Subcutaneous adipose tissue (tissue), 4 donors: Measurements from ENCODE around the gene FRMD1. TPM values are rescaled to one million over a fixed set of nuclear protein-coding genes. Genes with fewer than 3 reads are reported as not detected.

Experiments
- CTCF ChIP-seq: fragments of 450-650 bp; IDR thresholded peaks from one replicate; pipeline ENCODE4 v1.5.1; 2016; ENCODE audit warnings: low read depth, mild to moderate bottlenecking, control low read depth, antibody characterized with exemption, moderate library complexity
- total RNA-seq, 4 donors: library from RNA; depleted of rRNA; stranded (reverse); fragments of >200 nt; gene quantifications; one replicate each; pipeline ENCODE4 v1.1.0, GENCODE V29; 2016

The FRMD1 gene
- total RNA-seq, 4 donors from 2014 or later = 1.4 to 5.5 (median 3.7) TPM

GRCh38 chr6:168009331-168009730 is 69.7 kb downstream of the FRMD1 start:
- TF ChIP-seq CTCF = no peak

- no peak for TF ChIP-seq CTCF
Measured at GRCh38 chr6:168007592-168008338, 71.2 kb downstream of the FRMD1 start.

- TF ChIP-seq CTCF = no peak
Measured at GRCh38 chr6:168005796-168006195, 73.2 kb downstream of the FRMD1 start.

- TF ChIP-seq CTCF = no peak
Measured at GRCh38 chr6:168004945-168005344, 74.1 kb downstream of the FRMD1 start.

GRCh38 chr6:168004023-168004422 is 75.0 kb downstream of the FRMD1 start:
- no peak for TF ChIP-seq CTCF

Other genes starting within 250 kb of the FRMD1 start
- under 1 TPM in 2 of 4 donors, not detected in 2; 0.65 to 0.94 TPM for gene KIF25, start 81.5 kb downstream of the FRMD1 start, total RNA-seq
- under 1 TPM in 1 of 4 donors, not detected in 3; 0.38 TPM for gene DACT2, start 240.6 kb upstream of the FRMD1 start, total RNA-seq